ENCODE measurements around the gene SLC4A11.

SLC4A11 gene

DNA sequence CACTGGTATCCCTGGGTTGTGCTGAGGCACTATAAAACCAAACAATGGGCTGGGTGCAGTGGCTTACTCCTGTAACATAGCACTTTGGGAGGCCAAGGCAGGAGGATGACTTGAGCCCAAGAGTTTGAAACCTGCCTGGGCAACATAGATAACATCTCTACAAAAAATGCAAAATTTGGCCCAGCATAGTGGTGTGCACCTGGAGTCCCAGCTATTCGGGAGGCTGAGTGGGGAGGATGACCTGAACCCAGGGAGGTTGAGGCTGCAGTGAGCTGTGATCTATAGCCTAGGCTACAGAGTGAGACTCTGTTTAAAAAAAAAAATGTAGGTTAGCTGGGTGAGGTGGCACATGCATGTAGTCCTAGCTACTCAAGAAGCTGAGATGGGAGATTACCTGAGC, 7.7 kb upstream of the SLC4A11 start:
- DNase-seq (ENCODE audit: low spot score), result no peak

DNA sequence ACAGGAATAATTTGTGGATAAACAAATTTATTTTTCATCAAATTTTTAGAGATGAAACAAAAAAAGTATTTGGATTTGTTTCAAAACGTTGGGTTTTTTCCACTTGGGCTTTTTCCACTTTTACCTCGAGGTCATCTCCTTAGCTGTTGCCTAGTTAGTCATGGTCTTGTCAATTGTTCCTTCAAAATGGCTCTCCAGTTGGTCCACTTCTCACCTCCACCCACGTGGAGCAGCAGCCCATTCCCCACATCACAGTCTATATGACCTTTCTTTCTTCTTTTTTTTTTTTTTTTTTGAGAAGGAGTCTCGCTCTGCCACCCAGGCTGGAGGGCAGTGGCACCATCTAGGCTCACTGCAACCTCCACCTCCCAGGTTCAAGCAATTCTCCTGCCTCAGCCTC, 6.7 kb upstream of the SLC4A11 start:
- DNase-seq (ENCODE audit: low spot score), result no peak

DNA sequence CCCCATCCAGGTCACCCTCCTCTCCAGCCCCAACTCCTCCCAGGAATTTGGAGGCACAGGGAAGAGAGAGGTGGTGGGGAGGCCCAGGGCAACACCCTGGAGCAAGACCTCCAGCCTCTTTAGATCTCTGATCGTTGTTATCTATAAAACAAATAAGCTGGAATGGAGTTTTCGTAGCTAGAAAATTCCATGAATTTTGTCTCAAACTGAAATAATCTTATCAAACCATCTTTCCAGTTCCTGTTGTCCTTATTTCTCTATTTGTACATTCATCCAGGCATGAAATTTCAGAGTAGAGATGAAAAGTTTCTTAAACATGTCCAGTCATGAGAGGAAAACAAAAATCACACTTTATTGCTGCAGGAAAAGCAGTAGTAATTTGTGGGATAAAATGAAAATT, 6.2 kb upstream of the SLC4A11 start:
- no peak for DNase-seq (ENCODE audit: low spot score)

DNA sequence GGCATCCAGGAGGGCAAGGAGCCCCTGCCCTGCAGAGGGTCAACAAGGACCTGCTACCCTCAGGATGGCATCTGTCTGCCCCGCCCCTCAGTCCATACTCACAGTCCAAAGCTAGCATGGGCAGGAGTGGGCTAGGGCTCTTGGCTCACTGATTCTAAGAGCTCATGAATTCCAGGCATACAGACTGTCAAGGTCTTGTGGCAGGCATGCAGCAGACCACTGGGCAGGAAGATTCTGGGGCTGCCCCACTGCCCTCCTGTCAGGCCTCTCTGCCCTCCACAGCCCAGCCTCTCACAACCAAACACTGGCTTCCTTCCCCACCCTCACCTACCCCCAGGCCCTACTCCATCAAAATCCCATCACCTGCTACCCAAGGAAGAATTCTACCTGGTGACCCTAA, 5.6 kb upstream of the SLC4A11 start:
- DNase-seq (ENCODE audit: low spot score), result no peak

DNA sequence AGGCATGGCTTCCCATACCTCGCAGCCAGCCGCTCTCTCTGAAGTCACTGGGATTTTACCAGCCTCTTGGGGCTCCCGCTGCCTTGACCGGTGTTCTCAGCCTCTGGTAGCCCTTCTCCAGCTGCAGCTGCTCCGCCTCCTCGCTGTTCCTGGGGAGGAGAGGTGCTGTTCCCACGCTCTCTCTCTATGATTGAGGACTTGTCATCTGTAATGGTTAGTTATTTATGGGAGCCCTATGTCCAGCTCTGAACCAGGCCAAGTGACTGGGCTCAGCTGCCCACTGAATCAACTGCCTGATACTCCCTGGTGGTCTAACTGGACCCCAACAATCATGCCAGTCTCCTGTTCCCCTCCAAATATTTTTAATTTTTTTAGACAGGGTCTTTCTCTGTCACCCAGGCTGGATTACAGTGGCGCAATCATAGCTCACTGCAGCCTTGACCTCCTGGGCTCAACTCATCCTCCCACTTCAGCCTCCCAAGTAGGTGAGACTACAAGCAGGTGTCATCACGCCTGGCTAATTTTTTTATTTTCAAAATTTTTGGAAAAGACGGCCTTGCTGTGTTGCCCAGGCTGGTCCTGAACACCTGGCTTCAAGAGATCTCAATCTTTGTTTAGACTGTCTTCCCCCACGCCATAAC, 4.8 kb upstream of the SLC4A11 start:
- DNase-seq (ENCODE audit: low spot score), result no peak

DNA sequence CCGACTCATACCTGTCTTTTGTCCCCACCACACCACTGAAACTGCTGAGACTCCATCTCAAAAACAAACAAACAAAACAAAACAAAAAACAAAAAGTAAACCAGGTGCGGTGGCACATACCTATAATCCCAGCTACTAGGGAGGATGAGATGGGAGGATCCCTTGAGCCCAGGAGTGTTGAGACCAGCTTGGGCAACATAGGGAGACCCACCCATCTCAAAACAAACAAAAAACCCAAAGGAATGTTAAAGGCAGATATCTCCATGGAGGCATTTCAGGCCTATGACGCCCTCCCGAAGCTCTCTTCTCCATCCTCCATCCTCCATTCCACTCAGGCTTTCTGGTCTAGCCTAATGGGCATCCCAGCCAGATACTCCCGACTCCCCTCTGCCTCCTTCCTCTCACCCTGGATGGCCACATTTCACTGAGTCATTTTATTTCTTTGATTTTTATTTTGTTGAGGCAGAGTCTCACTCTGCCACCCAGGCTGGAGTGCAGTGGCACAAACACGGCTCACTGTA, 3.2 kb upstream of the SLC4A11 start:
- DNase-seq (ENCODE audit: low spot score), result no peak

DNA sequence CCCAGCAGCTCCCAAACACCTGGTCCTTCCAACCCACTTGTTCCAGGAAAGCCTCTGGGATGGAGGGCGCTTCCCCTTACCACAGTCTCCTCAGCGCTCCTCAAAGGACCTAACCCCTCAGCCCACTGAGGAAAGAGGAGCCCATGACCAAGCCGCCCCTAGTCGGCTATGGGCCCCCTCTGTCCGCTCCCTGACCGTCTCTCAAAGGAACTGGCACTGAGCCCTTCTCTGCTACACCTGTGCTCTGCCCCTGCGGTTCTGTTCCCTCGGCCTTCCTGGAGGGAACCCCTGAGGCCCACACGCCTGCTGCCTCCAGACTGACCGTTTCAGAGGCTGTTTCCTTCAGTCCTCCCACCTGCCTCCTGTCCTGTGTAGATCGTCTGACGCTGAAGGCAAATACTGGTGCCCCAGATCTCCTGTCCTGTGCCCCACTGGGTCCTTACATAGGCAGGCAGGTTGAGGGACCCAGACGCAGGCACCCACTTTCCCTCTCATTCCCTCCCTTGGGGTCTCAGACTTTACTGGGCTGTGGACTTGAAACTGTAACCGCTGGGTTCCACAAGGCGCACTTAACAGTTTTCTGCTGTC, 1.9 kb upstream of the SLC4A11 start:
- DNase-seq (ENCODE audit: low spot score), result no peak

DNA sequence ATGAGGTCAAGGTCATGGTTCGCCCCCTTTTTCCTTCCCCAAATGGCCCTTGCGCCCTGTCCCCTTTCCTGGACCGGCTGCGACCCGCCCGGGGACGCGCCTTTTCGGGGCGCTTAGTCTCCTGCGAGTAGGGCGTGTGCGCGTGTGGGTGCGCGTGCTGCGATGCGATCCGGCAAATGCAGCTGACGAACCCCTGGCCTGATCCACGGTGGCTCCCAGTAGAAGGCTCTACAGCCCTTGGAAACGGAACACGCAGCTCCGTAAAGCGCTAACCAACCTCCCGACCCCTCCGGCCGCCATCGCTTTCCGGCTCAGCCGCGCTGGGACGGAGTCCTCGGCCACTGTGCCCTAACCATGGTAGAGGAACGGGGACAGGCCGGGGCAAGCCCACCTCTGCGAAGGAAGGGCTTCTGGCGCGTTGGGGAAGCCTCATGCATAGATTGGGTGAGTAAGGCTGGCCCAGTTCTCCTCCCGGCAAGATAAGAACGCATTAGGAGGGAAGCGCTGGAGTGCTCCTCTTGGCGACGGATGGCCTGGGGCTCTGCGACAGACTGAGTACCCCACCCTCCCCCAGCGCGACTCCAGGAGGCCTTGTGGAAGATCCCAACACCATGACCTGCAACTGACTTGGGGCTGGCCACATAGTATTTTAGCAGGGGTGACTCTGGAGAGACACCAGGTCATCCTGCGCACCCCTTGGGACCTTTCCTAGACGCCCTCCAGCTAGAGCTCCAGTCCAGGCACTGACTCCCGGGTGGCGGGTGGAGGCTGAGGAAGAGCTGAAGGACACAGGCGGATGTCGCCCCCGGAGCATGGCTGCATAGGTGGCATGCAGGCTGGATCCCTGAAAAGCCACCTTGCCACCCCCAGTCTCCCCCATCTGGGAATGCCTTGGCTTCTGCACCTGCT, 1.1 kb upstream of the SLC4A11 start:
- DNase-seq (ENCODE audit: low spot score), result no peak

DNA sequence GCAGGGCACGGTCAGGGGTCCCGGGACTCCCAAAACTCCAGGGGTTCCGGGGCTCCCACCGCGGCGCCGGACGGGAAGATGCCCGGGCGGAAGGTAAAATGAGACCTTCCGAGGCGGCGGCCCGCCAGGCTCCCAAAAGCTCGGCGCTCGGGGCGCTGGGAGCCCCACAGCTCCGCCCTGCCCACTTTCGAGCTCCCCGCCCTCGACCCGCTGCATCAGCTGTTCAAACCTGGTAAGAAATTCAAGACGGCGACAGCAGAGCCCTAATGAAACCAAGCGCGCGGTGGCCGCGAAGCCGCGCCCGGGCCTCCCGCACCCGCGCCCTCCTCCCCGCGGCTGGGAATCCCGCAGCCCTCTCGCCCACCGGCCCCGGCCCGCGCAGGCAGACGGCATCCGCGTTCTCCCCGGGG, 369 bp downstream of the SLC4A11 start:
- DNase-seq (ENCODE audit: low spot score), result no peak

DNA sequence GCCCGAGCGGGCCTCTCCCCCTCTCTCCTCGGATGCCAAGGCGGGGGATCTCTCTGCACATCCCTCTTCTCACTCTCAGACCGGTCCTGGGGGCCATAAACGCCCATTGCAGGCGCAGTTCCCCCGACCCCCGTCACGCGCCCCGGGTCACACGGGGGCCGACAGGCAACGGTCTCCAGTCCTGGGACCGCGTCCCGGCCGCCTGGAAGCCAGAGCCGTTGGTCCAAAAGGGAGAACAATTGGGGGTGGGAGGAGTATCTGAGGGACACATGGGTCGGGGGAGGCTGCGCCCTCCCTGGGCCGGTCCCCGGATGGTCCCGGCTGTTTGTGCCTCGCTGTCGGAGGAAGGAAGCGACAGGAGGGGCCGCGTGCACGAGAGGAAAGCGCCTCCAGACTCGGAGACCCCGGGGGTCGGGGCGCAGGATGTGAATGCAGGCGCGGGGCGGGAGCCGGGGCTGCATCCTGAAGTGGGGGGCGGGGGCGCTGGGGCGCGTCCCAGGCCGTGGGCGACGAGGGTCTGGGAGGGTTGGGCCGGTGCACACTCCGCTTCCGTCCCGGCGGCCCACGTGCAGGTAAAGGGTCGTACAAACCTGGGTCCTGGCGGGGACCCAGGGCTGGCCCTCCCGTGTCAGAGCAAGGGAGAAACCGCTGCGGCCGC, 903 bp downstream of the SLC4A11 start:
- no peak for DNase-seq (ENCODE audit: low spot score)

DNA sequence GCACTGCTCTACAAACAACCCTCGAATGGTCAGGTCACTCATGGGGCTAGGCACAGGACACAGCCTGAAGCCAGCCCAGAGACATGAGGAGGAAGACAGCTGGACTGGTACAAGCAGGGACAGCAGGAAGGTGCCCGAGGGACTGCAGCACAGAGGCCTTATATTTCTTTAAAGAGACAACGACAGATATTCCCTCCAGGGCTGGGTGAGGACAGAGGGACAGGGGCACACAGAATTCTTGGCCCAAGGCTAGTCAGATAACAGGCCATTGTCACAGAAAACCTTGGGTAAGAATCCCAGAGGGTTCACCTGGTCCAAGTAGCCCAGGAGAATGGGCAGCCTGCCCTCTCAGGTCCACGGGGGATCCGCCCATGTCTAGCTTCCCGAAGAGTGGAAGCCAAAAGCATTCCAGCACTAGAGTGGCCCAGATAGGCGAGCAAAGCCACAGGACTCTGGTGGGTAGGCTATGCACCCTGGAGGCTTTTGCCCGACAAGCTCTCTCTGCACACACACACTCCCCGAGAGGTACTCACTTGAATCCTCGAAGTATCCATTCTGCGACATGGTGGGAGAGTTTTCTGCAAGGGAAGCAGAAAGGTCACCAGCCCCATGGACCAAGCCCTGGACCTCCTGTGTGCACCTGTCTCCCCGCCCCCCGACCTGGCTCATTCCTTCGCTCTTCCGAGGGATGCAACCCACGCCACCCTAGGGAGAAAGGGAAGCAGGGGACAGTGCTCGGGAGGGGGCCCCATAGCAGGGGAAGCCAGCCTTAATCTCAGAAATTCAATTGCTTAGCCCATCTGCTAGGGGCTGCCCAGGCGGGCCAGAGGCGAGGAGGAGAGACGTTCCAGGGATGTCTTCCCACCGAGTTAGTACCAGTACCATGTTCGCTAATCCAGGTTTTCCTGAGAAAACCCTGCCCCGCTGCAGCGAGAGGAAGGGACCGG, 1.7 kb downstream of the SLC4A11 start:
- no peak for DNase-seq (ENCODE audit: low spot score)

DNA sequence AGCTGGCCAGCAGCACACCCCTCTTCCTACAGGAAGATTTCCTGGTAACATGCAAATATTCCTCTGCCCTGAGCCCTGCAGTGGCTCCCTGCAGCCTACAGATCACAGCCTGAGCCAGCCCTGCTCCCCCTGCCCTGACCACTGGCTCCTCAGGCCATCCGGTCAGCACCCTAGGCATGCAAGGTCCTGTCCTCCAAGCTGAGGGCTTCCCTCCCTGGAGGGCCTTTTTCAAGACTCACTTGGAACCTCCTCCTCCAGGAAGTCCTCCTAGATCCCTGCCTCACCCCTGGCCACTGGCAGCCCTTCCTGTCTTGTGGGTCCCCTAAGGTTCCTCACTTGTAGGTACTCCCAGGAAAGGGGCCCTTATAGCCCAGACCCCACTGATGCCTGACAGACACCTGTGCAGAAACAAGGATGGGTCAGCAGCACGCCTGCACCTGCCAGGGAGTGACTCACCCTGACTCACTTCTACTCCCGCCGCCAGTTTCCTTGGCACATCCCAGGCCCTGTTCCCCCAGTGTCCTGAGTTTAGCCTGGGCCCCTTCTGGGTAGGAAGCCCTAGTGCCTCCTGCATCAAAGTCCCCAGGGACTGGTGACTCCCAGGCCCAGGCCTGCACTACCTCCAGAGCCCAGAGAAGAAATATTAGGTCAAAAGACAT, 3.2 kb downstream of the SLC4A11 start:
- no peak for DNase-seq (ENCODE audit: low spot score)

DNA sequence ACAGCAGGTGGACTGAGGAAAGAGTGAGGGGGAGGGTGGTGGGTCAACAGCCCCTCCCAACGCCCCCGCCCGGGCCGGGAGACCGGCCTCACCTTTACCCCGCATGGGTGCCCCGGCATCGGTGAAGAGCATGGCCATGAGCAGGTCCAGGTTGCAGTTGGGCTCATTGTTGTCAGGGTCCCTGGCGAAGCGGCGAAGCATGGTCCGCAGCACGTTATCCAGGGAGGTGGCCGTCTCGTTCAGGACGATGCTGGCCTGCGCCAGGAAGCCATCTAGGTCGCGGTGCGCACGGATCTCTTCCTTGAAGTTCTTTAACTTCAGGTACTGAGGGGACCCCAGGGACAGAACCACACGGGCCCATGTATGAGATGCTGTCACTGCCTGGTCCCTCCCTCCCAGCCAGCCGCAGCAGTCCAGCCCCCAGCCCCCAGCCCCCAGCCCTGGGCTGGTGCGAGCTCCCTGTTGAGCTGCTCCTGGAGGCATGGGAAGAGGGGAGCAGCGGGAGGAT, 4.9 kb downstream of the SLC4A11 start:
- DNase-seq (ENCODE audit: low spot score), result no peak

DNA sequence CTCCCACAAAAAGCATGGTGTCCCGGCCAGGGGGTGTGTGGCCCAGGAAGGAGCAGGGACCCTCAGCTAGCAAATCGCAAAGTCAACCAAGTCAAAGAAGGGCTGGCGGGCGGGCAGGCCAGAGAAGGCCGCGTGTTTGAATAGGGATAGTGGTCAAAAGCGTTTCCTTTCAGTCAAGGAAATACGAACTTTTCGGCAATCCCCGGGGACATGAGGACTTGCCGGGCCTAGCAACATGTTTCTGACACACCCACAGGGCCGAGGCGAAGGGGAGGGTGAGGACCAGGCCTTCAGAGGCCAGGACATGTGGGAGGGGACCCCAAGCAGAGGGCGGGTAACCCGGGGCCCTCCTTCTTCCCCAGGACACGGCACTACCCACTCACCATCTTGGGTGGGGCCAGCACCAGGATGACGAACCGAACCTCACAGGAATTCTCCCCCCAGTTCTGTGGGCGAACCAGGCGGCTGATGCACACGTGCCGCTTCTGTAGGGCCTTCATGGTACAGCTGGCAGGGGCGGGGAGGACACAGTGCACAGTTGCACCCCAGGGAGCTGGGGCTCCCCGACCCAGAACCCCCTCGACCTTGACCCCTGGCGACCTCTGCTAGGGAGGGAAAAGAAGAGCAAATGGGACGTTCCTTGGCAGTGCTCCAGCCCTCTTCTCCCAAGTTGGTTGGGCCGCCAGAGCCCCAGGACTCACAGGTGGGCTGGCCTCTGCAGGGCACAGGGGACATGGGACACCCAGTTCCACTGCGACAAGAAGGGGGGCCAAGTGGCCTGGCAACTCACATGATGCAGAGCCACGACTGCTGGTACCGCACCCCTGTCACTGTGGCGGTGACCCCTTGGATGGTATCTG, 5.6 kb downstream of the SLC4A11 start:
- no peak for DNase-seq (ENCODE audit: low spot score)

DNA sequence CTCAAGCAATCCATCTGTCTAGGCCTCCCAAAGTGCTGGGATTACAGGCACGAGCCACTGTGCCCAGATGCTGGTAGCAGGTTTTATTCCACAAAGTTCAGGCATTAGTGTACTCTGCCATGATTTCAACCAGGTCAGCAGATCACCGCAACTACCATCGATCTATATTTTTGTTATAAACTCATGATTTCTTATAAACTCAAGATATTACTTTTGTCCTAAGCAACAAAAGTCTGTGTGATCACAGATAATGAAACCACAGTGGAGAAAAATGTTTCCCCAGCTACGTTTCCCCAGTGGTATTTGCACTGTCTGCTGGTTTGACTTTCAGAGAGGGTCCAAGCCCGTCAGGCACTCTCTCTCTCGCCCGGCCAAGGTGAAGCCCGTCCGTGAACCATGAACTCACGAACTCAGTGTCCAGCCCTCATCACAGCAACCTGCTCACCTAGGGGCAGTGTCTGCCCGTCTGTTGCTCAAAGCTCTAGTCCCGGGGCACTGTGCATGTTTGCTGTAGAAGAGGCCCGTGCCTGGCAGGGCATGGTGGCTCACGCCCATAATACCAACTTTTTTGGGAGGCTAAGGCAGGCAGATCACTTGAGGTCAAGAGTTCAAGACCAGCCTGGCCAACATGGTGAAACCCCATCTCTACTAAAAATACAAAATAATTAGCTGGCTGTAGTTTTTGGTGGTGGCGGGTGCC, 7.0 kb downstream of the SLC4A11 start:
- DNase-seq (ENCODE audit: low spot score), result no peak

DNA sequence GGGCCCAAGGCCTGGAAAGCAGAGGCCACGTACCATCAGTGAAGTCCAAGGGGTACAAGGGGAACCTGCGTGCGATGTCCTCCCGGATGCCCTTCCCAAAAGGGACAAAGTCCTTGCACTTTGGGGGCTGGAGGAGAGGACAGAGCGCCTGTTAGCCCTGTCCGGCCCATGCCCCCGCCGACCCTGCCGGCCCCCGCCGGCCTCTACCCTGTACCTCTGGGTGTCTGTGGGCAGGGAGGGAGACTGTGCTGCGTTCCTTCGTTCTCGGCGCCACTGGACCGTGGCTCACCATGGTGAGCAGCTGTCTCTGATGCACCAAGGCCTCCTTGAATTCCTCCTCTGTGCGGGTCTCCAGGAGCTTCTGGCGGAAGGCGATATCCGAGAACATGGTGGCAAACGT, 7.9 kb downstream of the SLC4A11 start:
- no peak for DNase-seq (ENCODE audit: low spot score)

DNA sequence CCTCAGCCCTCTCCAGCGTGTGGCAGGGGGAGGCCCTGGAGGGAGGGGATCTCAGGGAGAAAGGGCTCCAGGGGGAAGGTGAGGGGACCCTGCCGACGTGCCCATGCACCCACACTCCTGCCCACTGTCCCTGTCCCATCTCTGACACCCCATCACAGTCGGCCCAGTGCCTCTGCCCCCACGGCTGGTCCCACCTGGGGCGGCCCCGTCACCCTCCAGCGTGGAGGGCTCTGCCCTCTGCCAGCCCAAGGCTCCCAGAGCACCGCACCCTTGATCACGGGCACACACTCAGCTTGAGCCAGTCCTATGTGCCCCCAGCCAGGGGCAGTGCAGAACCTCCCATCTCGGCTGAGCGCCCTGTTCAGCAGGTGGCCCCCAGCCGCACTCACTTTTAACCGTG, 9.2 kb downstream of the SLC4A11 start:
- no peak for DNase-seq (ENCODE audit: low spot score)

DNA sequence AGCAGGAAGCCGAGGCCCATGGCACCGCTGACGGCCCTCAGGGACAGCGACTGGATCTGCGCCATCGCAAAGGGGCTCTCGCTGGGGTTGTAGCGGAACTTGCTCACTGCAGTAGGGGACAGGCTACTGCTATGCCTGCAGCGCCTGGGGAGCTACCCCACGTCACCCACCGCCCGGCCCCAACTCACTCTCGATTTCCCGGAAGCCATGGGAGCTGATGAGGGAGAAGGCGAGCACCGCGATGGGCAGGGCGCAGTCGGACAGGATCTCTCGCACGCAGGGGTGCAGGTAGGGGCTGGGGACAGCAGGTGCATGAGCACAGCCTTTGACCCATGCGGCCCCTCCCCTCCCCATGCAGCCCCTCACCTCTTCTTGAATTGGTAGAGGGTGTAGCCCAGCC, 9.8 kb downstream of the SLC4A11 start:
- DNase-seq (ENCODE audit: low spot score), result no peak

DNA sequence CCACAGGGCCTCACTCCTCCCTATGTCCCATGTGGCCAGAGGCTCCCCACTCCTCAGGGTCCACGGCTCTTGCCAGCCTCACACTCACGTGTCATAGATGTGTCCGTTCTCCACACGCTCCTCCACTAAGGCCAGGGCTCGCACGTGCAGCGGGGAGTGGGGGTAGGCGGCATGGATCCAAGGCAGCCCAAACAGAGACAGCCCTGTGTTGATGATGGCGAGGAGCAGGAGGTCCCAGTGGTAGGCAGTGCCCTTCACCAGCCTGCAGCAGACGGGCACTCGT, 10.3 kb downstream of the SLC4A11 start:
- no peak for DNase-seq (ENCODE audit: low spot score)
